GM18907 (cell line): ENCODE data around the gene METTL26.
A peak's percentile ranks its signal among the peaks of the same experiment; 100 is the strongest.
"Not testable (repeated sequence)": the region's sequence is repeated elsewhere in the genome, so short reads cannot be mapped to it uniquely, and the experiment has no call there.

ENCODE experiments used
- ATAC-seq: cut with Tn5 transposase; IDR thresholded peaks from one replicate; pipeline ENCODE4 v1.9.1; 2021; ENCODE audit warnings: mild to moderate bottlenecking, moderate library complexity; ENCODE audit not compliant: unreplicated experiment

Gene METTL26

GRCh38 chr16:603933-604332 lies 32.2 kb downstream of the METTL26 start:
- ATAC-seq = no peak

- ATAC-seq = no peak
Observed at GRCh38 chr16:600781-601180, 35.3 kb downstream of the METTL26 start.

DNA sequence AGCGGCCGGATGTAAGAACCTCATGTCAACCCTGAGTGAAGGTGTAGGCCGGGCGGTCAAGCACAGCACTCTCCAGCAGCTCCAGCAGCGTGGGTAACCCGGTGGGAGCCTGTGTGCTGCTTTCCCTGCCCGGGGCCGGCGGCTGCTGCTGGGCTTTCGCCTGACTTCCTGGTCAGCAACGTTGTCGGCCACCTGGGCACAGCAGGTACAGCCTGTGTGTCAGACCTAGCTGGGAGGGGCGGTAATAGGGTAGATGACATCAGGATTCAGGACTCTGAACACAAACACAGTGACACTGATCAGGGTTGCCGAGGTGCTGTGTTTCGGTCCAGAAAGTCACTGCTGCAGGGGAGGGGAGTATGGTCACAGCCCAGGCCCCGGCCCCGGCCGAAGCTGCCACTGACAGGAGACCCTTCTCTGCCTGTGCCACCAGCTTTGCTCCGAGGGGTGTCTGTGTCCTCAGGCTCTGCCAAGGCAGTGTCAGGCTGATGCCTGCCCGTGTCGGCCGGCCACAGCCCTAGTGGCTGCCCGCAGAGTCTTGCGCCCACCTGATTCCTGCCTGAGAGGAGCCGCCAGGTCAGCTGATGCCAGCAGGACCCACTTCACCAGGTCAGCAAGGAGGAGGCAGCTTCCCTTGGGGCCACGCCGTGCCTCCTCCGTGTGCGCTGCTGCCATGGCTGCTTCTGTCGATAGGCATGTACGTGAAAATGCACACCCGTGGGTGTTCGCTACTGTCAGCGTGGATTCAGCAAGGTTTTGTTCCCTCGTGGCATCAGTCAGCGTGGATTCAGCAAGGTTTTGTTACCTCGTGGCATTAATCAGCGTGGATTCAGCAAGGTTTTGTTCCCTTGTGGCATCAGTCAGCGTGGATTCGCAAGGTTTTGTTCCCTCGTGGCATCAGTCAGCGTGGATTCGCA lies 37.0 kb downstream of the METTL26 start:
- no peak for ATAC-seq

- ATAC-seq = not testable (repeated sequence)
Observed at GRCh38 chr16:597655-598054, 38.5 kb downstream of the METTL26 start.

DNA sequence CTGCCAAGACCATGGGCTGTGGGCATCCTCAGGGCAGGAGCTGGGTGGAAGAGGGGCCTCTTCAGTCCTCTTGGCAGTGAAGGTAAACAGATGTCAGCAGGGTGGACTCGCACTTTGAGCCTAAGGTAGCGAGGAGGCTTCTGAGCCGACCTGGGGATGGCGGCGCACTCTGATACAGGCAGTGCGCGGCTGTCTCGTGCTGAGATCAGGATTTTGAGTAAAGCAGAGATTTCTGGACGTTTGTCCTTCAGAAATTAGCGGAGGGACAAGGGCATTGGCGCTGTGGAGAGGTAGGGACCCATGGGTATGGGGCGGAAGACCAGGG lies 39.4 kb downstream of the METTL26 start:
- ATAC-seq = no peak

- no peak for ATAC-seq
Observed at GRCh38 chr16:595942-596735, 40.0 kb downstream of the METTL26 start.

DNA sequence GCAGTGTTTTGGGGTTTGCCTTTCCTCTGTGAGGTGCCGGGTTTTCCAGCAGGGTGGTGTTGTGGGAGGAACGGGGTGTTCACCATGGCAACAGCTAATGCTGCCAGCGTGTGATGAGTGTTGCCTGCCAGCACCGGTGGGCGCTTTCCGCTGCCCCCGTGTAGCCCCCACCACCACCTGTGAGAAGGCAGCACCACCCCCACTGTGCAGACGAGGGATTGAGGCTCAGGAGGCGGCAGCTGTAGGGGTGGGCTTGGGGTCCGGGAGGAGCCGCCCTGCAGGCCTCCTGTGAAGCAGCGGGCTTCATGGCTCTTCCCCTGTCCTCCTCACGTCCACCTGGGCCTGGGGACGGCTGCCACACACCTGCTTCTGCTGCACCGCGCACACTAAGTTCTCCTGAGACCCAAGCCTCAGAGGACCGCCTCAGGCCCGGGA lies 41.0 kb downstream of the METTL26 start:
- ATAC-seq = no peak

- ATAC-seq = no peak
Observed at GRCh38 chr16:593807-594206, 42.3 kb downstream of the METTL26 start.

DNA sequence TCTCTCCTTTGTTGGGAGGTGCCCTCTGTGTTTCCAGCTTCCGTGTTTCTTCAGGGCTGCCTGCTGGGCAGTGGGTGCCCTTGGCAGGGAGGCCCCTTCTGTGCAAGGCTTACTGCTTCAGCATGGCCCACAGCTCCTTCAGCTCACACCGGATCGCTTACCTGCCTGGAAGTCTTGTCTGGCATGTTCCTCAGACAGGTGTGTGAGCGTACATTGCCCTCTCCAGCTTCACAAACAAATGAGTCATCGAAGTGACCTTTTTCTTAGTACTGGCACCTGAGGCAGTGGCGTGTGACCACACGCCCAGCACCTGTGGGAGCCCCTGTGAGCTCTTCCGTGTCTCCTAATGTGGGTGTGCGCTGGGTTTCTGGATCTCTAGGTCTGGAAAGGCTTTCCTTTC lies 42.7 kb downstream of the METTL26 start:
- ATAC-seq = no peak

DNA sequence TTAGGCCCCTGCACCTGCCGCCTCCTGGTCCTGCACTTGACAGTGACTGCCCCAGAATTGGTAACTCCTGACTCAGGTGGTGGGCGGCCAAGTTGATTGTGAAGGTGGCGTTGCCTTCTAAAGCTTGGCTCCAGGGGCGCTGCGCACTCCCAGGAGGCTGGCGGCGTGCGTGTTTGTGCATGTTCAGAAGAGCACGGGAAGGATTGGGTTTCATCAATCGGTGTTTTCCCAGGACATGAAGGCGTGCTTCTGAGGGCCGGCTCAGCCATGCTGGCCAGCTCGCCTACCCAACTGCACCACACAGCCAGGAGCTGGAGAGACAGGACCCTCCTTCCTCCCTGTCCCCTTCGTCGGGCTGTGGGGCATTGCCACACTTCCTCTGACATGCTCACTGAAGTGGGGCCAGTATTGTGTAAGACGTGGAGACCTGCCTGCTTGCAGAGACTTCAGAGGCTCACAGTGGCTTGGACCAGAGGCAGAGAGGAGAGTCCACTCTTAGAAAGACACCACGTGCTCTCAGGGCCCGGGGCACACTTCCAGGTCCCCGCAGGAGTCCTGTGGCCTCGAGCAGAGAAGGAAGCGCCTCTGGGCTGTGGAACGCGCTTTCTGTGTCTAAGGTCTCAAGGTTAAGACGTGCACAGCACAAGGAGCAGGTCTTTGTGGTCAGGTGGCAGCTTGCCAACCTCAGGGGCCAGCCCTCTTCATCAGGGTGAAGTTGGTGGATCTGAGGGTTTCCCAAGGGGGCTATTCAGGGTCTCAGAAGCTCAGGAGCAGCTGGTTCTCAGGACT lies 43.4 kb downstream of the METTL26 start:
- ATAC-seq = no peak

- no peak for ATAC-seq
Observed at GRCh38 chr16:591892-592517, 44.1 kb downstream of the METTL26 start.

DNA sequence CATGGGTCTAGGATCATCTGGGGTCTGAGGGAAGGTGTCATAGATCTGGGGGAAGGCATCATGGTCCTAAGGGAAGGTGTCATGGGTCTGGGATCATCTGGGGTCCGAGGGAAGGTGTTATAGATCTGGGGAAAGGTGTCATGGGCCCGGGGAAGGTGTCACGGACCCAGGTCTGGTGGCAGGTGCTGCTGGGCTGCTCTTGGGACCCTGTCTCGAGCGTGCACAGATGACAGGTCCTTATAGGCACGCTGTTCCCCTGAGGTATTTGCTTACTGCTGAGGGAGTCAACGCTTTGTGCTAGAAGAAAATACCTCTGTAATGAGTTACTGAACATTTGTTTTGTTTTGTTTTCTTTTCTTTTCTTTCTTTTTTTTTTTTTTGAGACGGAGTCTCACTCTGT lies 44.9 kb downstream of the METTL26 start:
- ATAC-seq = no peak

GRCh38 chr16:590815-591200 lies 45.3 kb downstream of the METTL26 start:
- no peak for ATAC-seq

DNA sequence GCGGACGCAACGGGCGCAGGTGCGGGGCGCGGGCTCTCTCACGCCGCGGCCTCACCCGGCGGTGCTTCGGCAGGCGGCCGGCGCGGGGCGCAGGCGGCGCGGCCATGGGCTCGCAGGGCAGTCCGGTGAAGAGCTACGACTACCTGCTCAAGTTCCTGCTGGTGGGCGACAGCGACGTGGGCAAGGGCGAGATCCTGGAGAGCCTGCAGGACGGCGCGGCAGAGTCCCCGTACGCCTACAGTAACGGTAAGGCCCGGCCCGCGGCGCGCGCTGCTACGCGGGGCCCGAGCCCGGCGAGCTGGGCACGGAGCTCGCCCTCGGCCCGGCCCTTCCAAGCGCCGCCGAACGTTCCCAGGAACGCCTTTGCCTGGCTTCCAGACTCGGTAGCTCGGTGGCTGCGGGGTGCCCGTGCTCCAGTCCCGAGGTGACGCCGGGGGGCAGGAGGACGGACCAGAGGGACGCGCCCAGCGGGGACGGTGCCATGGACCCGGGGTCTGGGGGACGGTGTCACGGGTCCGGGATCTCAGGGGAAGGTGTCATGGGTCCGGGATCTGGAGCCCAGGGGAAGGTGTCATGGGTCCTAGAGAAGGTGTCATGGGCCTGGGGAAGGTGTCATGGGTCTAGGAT lies 45.8 kb downstream of the METTL26 start:
- peak; percentile 7 for ATAC-seq

DNA sequence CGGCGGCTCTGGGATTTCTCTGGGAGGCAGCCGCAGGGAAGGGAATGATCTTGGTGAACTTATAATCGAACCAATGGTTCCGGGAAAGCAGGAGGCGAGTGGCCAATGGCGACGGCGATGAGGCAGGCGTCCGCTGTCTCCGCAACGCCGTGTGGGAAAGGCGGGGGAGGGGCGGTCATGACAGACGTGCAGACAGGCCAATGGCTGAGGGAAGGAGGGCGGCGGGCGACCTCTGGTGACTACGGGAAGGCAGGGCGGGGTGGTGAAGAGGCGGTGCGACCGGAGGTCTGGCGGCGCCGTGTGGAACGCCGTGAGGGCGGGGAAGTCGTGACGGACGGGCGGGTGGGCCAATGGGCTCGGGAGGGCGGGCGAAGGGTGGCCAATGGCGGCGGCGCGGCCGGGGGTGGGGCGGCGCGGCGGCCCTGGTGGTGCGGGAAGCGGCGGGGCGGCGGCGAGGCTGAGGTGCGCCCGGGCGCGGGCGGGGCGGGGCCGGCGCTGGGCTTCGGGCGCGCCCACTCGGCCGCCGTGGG lies 46.4 kb downstream of the METTL26 start, which contains the start of gene RAB40C:
Gene RAB40C, plus strand, starts transcription at position 409 of the 530 bp plus-strand sequence. CDS start 226 bp downstream, outside the sequence.
- peak; percentile 80 for ATAC-seq

DNA sequence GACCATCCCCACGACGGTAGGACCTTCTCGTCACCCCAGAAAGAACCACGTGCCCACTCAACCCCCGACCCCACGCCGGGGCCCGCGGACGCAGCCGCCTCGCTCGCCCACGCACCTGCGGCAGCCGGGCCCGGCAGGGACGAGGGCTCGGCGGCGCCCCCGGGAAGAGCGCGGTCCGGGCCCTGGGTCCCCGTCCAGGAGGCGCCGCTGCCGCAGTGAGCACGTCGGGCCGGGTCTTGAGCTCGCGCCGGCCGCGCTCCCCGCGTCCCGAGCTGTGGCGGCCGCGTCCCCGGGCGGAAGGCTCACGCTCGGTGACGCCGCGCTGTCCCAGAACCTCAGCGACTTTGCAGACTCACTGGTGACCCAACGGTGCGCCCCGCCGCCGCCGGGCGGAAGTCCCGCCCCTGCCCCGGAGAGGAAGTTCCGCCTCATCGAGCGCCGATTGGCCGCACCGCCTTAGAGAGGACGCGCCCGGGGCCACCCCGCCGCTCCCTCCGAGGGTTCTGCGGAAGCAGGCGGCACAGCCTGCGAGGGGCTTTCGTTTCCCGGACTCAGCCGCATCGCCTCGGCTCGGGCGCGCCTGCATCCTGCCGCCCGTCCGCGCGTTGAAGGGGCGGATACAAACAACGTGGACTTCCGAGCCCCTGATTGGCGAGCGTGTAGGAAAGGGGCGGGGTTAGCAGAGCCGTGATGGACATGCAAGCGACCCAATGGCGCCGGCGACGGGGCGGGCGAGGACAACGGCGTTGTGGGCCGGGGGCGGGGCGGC lies 47.0 kb downstream of the METTL26 start:
- ATAC-seq = peak; percentile 87

DNA sequence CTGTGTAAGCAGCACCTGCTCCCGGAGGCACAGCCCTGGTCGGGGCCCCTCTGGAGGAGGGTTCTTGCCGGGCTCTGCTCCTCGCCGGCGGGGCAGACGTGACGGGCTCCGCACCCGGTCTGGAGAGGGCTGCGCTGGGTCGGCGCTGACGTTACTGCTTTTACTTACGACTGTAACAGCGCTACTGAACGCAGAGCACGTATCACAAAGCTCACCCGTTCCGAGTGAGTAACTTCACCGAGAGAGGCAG lies 47.5 kb downstream of the METTL26 start:
- ATAC-seq = peak; percentile 8

- ATAC-seq = no peak
Observed at GRCh38 chr16:586645-587590, 49.2 kb downstream of the METTL26 start.
